MM.1S (cell line): Measurements from ENCODE around the gene ING5.

Source experiments
- DNase-seq: peaks from one replicate; pipeline ENCODE4 v3.0.0-alpha.2; 2015
- H2AFZ ChIP-seq: fragments of 300-600 bp; sonication (generic); 2 replicates; pipeline ENCODE4 v1.6.0; 2016; ENCODE audit warnings: antibody characterized with exemption, low read length
- H3F3A ChIP-seq: fragments of 300-600 bp; sonication (generic); 2 replicates; pipeline ENCODE4 v1.6.1; 2016; ENCODE audit warnings: mild to moderate bottlenecking, antibody characterized with exemption, low read length, moderate library complexity, mixed read lengths; ENCODE audit not compliant: insufficient read depth
- H3K27ac ChIP-seq: fragments of 300-600 bp; sonication (generic); 2 replicates; pipeline ENCODE4 v1.5.1; 2016; ENCODE audit warnings: mild to moderate bottlenecking, low read length
- H3K27me3 ChIP-seq: fragments of 300-600 bp; sonication (generic); replicated peaks from 2 replicates; pipeline ENCODE4 v1.6.0; 2016; ENCODE audit warnings: low read length; ENCODE audit not compliant: insufficient read depth
- H3K36me3 ChIP-seq: fragments of 300-600 bp; sonication (generic); replicated peaks from 2 replicates; pipeline ENCODE4 v1.6.1; 2016; ENCODE audit warnings: mild to moderate bottlenecking, low read length, mixed read lengths; ENCODE audit not compliant: insufficient read depth
- H3K4me1 ChIP-seq: fragments of 300-600 bp; sonication (generic); 2 replicates; pipeline ENCODE4 v1.6.1; 2016; ENCODE audit warnings: low read length, mixed read lengths
- H3K4me2 ChIP-seq: fragments of 300-600 bp; sonication (generic); 2 replicates; pipeline ENCODE4 v1.6.0; 2016; ENCODE audit warnings: low read depth, low read length
- H3K4me3 ChIP-seq: fragments of 300-600 bp; sonication (generic); 2 replicates; pipeline ENCODE4 v1.5.1; 2016; ENCODE audit warnings: low read length, mixed read lengths
- H3K79me2 ChIP-seq: fragments of 300-600 bp; sonication (generic); 2 replicates; pipeline ENCODE4 v1.6.1; 2016; ENCODE audit warnings: mixed run types, low read length, mixed read lengths
- H3K9ac ChIP-seq: fragments of 300-600 bp; sonication (generic); 2 replicates; pipeline ENCODE4 v1.6.1; 2016; ENCODE audit warnings: low read length, mixed read lengths
- H3K9me2 ChIP-seq: fragments of 300-600 bp; sonication (generic); replicated peaks from 2 replicates; pipeline ENCODE4 v1.6.1; 2016; ENCODE audit warnings: mild to moderate bottlenecking, low read length, mixed read lengths; ENCODE audit not compliant: insufficient read depth
- H3K9me3 ChIP-seq: fragments of 300-600 bp; sonication (generic); replicated peaks from 2 replicates; pipeline ENCODE4 v1.6.1; 2016; ENCODE audit warnings: mild to moderate bottlenecking, low read length, mixed read lengths; ENCODE audit not compliant: insufficient read depth
- H4K20me1 ChIP-seq: fragments of 300-600 bp; sonication (generic); 2 replicates; pipeline ENCODE4 v1.6.1; 2016; ENCODE audit warnings: mild to moderate bottlenecking, low read length, moderate library complexity, mixed read lengths; ENCODE audit not compliant: insufficient read depth
- CTCF ChIP-seq: fragments of 300-600 bp; sonication (generic); IDR thresholded peaks from 2 replicates; pipeline ENCODE4 v1.5.1; 2016; ENCODE audit warnings: antibody characterized with exemption, low read length, mixed read lengths
- EZH2 ChIP-seq: fragments of 300-600 bp; sonication (generic); optimal IDR thresholded peaks from 2 replicates; pipeline ENCODE3; 2017; ENCODE audit warnings: low read depth, mild to moderate bottlenecking, antibody characterized with exemption, low read length, mixed read lengths
- EZH2phosphoT487 ChIP-seq: fragments of 300-600 bp; sonication (generic); IDR thresholded peaks from 2 replicates; pipeline ENCODE4 v1.6.1; 2018; ENCODE audit warnings: antibody characterized with exemption, low read length

Gene ING5

DNA sequence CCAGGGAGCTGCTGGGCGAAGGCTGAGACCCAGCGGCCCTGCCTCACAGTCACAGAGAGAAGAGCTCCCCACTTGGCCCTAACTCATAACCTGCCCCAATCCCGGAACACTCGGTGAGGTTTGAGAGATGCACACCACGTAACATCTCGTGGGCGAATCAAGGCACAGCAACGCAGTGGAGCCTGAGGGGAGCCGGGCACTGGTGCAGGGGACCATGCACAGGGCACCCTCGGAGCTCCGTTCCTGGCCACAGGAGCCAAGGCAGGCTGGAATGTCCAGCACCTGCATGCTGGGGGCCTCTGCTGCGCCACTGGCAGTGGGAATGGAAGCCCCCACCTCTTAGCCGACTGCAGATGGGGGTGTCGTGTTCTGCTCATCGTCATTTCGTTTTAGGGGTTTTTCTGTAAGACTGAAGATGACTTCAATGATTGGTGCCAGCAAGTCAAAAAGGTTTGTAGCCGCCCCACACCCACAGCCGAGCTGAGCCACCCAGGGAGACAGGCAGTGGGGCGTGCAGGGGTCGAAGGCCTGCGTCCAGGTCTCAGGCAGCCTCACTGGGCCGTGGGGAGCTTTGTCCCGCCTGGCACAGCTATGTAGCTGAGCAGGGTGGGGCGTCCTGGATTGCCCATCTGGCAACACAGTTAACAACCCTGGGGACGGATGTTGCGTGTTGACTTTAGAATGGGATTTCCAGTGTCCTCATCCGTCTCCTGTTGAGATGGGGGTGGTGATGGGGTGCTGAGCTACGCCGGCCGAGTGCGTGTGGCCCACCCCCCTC lies 31.3 kb upstream of the ING5 start:
- Histone ChIP-seq H3K4me3 (no peak overlapping the region), H3K4me1 (no peaks in the 10 kb centered on the region), H3K36me3 (no peaks in the 10 kb centered on the region), H4K20me1 (no peaks in the 10 kb centered on the region), H3F3A (no peaks in the 10 kb centered on the region), H2AFZ (no peak overlapping the region), H3K9ac (no peak overlapping the region), H3K27ac (no peak overlapping the region), H3K79me2 (no peaks in the 10 kb centered on the region), H3K9me2 (no peaks in the 10 kb centered on the region), H3K27me3 (no peaks in the 10 kb centered on the region), H3K9me3 (no peaks in the 10 kb centered on the region), H3K4me2 (no peak overlapping the region)
- no peak for DNase-seq
- no peak for TF ChIP-seq EZH2phosphoT487
- TF ChIP-seq EZH2: no peak
- TF ChIP-seq CTCF: no peak

DNA sequence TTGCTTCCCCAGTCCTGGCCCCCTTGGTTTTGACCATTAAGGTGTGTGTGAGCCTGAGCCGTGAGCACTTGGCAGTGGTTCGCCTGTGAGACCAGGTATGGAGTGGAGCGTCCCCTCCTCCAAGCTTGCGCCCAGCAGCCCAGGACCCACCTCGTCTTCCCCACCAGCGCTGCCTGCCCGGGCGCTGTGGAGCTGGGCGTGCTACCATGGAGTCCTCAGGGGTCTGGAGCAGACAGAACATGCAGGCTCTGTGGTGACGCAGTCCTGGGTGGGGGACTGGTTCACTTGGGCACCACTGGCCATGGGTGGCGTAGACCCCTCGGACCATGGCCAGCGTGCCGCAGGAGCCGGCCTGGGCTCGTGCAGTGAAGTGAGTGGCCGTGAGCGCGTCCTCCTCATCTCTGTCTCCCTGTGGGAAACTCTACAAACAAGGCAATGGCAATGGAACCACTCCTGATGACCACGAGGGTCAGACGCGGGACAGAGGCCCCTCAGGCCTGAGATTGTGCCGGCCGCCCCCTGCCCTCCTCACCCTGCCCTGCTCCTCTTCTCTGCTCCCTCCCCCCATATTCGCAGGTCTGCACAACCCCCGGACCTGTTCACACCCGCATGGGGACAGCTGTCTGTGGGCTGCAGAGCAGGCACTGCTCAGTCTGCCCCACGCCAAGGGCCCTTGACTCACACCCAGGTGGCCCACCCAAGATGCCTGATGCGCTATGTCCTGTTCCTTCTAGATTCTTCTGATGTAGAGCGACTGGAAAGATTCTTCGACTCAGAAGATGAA lies 30.2 kb upstream of the ING5 start:
- Histone ChIP-seq H3K36me3 (no peaks in the 10 kb centered on the region), H3K9me3 (no peaks in the 10 kb centered on the region), H3K4me2 (no peak overlapping the region), H3K27ac (no peak overlapping the region), H4K20me1 (no peaks in the 10 kb centered on the region), H3K79me2 (no peaks in the 10 kb centered on the region), H2AFZ (no peak overlapping the region), H3F3A (no peaks in the 10 kb centered on the region), H3K4me3 (no peak overlapping the region), H3K27me3 (no peaks in the 10 kb centered on the region), H3K4me1 (no peaks in the 10 kb centered on the region), H3K9ac (no peak overlapping the region), H3K9me2 (no peaks in the 10 kb centered on the region)
- DNase-seq: no peak
- TF ChIP-seq EZH2phosphoT487 (no peak), CTCF (no peak), EZH2 (no peak)

- Histone ChIP-seq H3K27ac (no peak overlapping the region), H3K4me2 (no peak overlapping the region), H2AFZ (no peak overlapping the region), H3K4me1 (no peaks in the 10 kb centered on the region), H3K79me2 (no peaks in the 10 kb centered on the region), H3K9me3 (no peaks in the 10 kb centered on the region), H3F3A (no peaks in the 10 kb centered on the region), H3K27me3 (no peaks in the 10 kb centered on the region), H3K9me2 (no peaks in the 10 kb centered on the region), H3K4me3 (no peak overlapping the region), H3K9ac (no peak overlapping the region), H4K20me1 (no peaks in the 10 kb centered on the region), H3K36me3 (no peaks in the 10 kb centered on the region)
- TF ChIP-seq EZH2 (no peak), EZH2phosphoT487 (no peak), CTCF (no peak)
- DNase-seq: no peak
These were observed 29.3 kb upstream of the ING5 start for GRCh38 chr2:241672243-241673188.
